PC-9 (cell line): ENCODE measurements around the gene CKAP2. TPM values are rescaled to one million over a fixed set of nuclear protein-coding genes. Genes with fewer than 3 reads are reported as not detected.

Source experiments
- BruUV-seq: library from RNA; stranded (reverse); fragments of 400-500 nt; replicated peaks from 2 replicates; lab custom pipeline; 2021; lab: Mats Ljungman, UMichigan
- CTCF ChIA-PET: fragments of 300-600 bp; sonication (Branson Sonifier 250); formaldehyde crosslinking; loops from one replicate; lab custom pipeline; 2022; ENCODE audit warnings: antibody characterized with exemption; lab: Charles Lee
- POLR2A ChIA-PET: fragments of 300-600 bp; sonication (Branson Sonifier 250); formaldehyde crosslinking; loops from one replicate; lab custom pipeline; 2022; ENCODE audit warnings: antibody characterized with exemption; ENCODE audit not compliant: unreplicated experiment; lab: Charles Lee
- DNase-seq, 2 experiments: peaks; one replicate each; pipeline versions ENCODE4 v3.0.0 to v3.0.0-alpha.2; 2015 to 2022; ENCODE audit warnings: mixed read lengths in 1 of 2
- H2AFZ ChIP-seq: fragments of 200-600 bp; sonication (generic); 2 replicates; pipeline ENCODE4 v1.8.1; 2017; ENCODE audit warnings: antibody characterized with exemption
- H3F3A ChIP-seq: fragments of 200-600 bp; sonication (generic); 2 replicates; pipeline ENCODE4 v1.8.1; 2017; ENCODE audit warnings: antibody characterized with exemption, mild to moderate bottlenecking, low read depth; ENCODE audit not compliant: insufficient read depth
- H3K27ac ChIP-seq: fragments of 200-600 bp; sonication (generic); 2 replicates; pipeline ENCODE4 v1.6.1; 2016; ENCODE audit warnings: mixed run types
- H3K27me3 ChIP-seq: fragments of 200-600 bp; sonication (generic); 2 replicates; pipeline ENCODE4 v1.6.1; 2016; ENCODE audit warnings: low read depth, mixed run types; ENCODE audit not compliant: insufficient read depth
- H3K36me3 ChIP-seq: fragments of 200-600 bp; sonication (generic); 2 replicates; pipeline ENCODE4 v1.6.1; 2016; ENCODE audit warnings: low read depth, mixed run types
- H3K4me1 ChIP-seq: fragments of 200-600 bp; sonication (generic); replicated peaks from 2 replicates; pipeline ENCODE4 v1.6.1; 2016; ENCODE audit warnings: mixed run types; ENCODE audit not compliant: insufficient read depth
- H3K4me2 ChIP-seq: fragments of 200-600 bp; sonication (generic); 2 replicates; pipeline ENCODE4 v1.6.1; 2017; ENCODE audit warnings: mixed run types
- H3K4me3 ChIP-seq: fragments of 200-600 bp; sonication (generic); 2 replicates; pipeline ENCODE4 v1.6.1; 2016; ENCODE audit warnings: mixed run types
- H3K79me2 ChIP-seq: fragments of 200-600 bp; sonication (generic); 2 replicates; pipeline ENCODE4 v1.6.1; 2017; ENCODE audit warnings: low read depth, mixed run types
- H3K9me2 ChIP-seq: fragments of 200-600 bp; sonication (generic); 2 replicates; pipeline ENCODE4 v1.8.1; 2017; ENCODE audit warnings: mild to moderate bottlenecking; ENCODE audit not compliant: insufficient read depth
- H3K9me3 ChIP-seq: fragments of 200-600 bp; sonication (generic); 2 replicates; pipeline ENCODE4 v1.8.1; 2016; ENCODE audit warnings: low read depth; ENCODE audit not compliant: insufficient read depth
- H4K20me1 ChIP-seq: fragments of 200-600 bp; sonication (generic); 2 replicates; pipeline ENCODE4 v1.8.1; 2017; ENCODE audit not compliant: insufficient read depth
- EZH2 ChIP-seq: fragments of 200-600 bp; sonication (generic); IDR thresholded peaks from 2 replicates; pipeline ENCODE4 v1.8.0; 2017; ENCODE audit warnings: antibody characterized with exemption, low read depth
- intact Hi-C: fragments of 100-400 bp; cut with micrococcal nuclease; formaldehyde crosslinking; loops from one replicate; pipeline ENCODE4 v1.10.0; 2022; ENCODE audit not compliant: unreplicated experiment
- total RNA-seq: library from RNA; stranded (reverse); gene quantifications from 2 replicates; pipeline ENCODE4 v1.2.3, GENCODE V29; 2021
- TF ChIP-seq, protein P1 (sequence below): fragments of 200-600 bp; sonication (generic); conservative IDR thresholded peaks from 2 replicates; pipeline ENCODE4 v1.6.1; 2017; ENCODE audit warnings: mixed run types, antibody characterized with exemption, mild to moderate bottlenecking, moderate library complexity

Gene CKAP2
- total RNA-seq, 1 experiment from 2014 or later, result 91.3 TPM

- H3K4me1 ChIP-seq, result no peaks in the 10 kb centered on the region
- no peak overlapping the region for H3K4me3 ChIP-seq
- TF ChIP-seq, protein P1, sequence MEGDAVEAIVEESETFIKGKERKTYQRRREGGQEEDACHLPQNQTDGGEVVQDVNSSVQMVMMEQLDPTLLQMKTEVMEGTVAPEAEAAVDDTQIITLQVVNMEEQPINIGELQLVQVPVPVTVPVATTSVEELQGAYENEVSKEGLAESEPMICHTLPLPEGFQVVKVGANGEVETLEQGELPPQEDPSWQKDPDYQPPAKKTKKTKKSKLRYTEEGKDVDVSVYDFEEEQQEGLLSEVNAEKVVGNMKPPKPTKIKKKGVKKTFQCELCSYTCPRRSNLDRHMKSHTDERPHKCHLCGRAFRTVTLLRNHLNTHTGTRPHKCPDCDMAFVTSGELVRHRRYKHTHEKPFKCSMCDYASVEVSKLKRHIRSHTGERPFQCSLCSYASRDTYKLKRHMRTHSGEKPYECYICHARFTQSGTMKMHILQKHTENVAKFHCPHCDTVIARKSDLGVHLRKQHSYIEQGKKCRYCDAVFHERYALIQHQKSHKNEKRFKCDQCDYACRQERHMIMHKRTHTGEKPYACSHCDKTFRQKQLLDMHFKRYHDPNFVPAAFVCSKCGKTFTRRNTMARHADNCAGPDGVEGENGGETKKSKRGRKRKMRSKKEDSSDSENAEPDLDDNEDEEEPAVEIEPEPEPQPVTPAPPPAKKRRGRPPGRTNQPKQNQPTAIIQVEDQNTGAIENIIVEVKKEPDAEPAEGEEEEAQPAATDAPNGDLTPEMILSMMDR, result no peak
- TF ChIP-seq EZH2, result no peak
- BruUV-seq, result no TSS peak
- H3K36me3 ChIP-seq, result peaks cover 12% of the 10 kb centered on the region
- no peak for DNase-seq
- H3K79me2 ChIP-seq, result no peaks in the 10 kb centered on the region
- no peak overlapping the region for H3K4me2 ChIP-seq
- ChIA-PET POLR2A (no interaction called here), CTCF (no interaction called here)
- no peaks in the 10 kb centered on the region for H4K20me1 ChIP-seq
- H2AFZ ChIP-seq, result no peak overlapping the region
- no peaks in the 10 kb centered on the region for H3K27me3 ChIP-seq
- no peaks in the 10 kb centered on the region for H3F3A ChIP-seq
- intact Hi-C loops, result no loop called here
- H3K27ac ChIP-seq, result no peak overlapping the region
- no peaks in the 10 kb centered on the region for H3K9me3 ChIP-seq
- no peaks in the 10 kb centered on the region for H3K9me2 ChIP-seq
These were observed 34.1 kb upstream of the CKAP2 start for GRCh38 chr13:52421216-52421615.

DNA sequence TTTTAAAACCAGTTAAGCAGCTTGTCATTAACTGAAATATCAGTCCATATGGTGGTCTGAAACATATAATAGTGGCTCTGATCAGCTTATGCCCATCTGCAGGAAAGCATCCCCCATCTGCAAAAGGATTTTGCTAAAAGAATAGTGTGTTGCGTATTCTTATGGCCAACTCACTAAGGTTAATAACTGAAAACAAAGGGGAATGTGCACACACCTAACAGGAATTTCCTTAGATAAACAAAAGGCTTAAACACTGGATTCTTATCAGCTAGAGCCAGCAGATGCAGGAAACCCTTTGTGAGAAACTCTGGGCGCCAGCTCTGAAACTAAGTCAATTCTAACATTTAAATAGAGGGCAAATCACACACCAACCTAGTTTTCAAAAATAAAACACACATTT lies 27.0 kb upstream of the CKAP2 start:
- no TSS peak for BruUV-seq
- peak in 1 of 2 experiments; percentile 81 for DNase-seq
- no peak overlapping the region for H3K27ac ChIP-seq

DNA sequence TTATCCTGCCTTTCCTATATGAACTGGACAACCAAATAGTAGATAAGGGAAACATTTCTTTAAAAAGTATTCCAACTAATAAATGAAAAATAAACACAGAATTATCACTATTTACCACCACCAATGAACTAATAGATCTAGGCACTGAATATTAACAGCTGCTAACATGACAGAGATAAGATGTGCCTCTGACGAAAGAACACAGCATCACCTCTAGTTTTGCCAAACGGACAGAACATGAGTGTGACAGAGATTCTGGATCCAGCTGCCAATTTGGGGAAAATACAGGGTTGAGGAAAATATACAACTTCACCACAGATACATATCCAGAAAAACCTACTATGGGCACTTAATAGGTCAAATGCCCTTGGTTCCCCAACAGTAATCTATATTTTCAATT lies 22.8 kb upstream of the CKAP2 start:
- no peaks in the 10 kb centered on the region for H3K9me2 ChIP-seq
- H3K27me3 ChIP-seq, result no peaks in the 10 kb centered on the region
- no peak overlapping the region for H3K4me2 ChIP-seq
- H3K9me3 ChIP-seq, result no peaks in the 10 kb centered on the region
- no peak overlapping the region for H2AFZ ChIP-seq
- no TSS peak for BruUV-seq
- peaks cover 19% of the 10 kb centered on the region for H3K4me1 ChIP-seq
- H3K4me3 ChIP-seq, result no peak overlapping the region
- no peak for DNase-seq
- intact Hi-C loops, result no loop called here
- no peak overlapping the region for H3K27ac ChIP-seq
- peaks cover 7% of the 10 kb centered on the region for H3F3A ChIP-seq
- no peaks in the 10 kb centered on the region; the same call in 1 of the 2 replicates for H4K20me1 ChIP-seq
- peaks cover 31% of the 10 kb centered on the region; the same call in 1 of the 2 replicates for H3K36me3 ChIP-seq
- CTCF ChIA-PET, result interaction anchor here (1.1 kb wide), 1 partner anchor 18 kb away, joined by 3 read pairs; no protein-coding TSS in a partner anchor
- POLR2A ChIA-PET, result no interaction called here
- H3K79me2 ChIP-seq, result no peaks in the 10 kb centered on the region
- no peak for TF ChIP-seq EZH2
- TF ChIP-seq, protein P1, result no peak

More for the DNA sequence above, 27.0 kb upstream of the CKAP2 start:
- no peaks in the 10 kb centered on the region for H3K9me2 ChIP-seq
- H4K20me1 ChIP-seq, result no peaks in the 10 kb centered on the region; the same call in 1 of the 2 replicates
- intact Hi-C loops, result no loop called here
- H3K27me3 ChIP-seq, result no peaks in the 10 kb centered on the region
- no peak overlapping the region for H3K4me3 ChIP-seq
- H3K9me3 ChIP-seq, result no peaks in the 10 kb centered on the region
- H3K4me2 ChIP-seq, result no peak overlapping the region
- H3K4me1 ChIP-seq, result peaks cover 19% of the 10 kb centered on the region
- no peak overlapping the region for H2AFZ ChIP-seq
- TF ChIP-seq, protein P1, result no peak
- TF ChIP-seq EZH2, result no peak
- peaks cover 15% of the 10 kb centered on the region for H3K36me3 ChIP-seq
- POLR2A ChIA-PET, result no interaction called here
- H3K79me2 ChIP-seq, result no peaks in the 10 kb centered on the region
- CTCF ChIA-PET, result interaction anchor here (1.5 kb wide), 1 partner anchor 22 kb away, joined by 5 read pairs; the partner anchor contains the start of gene VPS36
- H3F3A ChIP-seq, result peaks cover 7% of the 10 kb centered on the region
